Activated CD8-positive, alpha-beta T cell treated with anti-CD3 and anti-CD28 coated beads, Interleukin-2, amount 10 ng/mL, durations not matched to agents 7 days and 5 days (primary cell): ENCODE results near the gene NSMCE1. TPM values are rescaled to one million over a fixed set of nuclear protein-coding genes. Genes with fewer than 3 reads are reported as not detected.
"Not testable (repeated sequence)": the region's sequence is repeated elsewhere in the genome, so short reads cannot be mapped to it uniquely, and the experiment has no call there.

Experiments used
- ATAC-seq: fragments of 150-1000 bp; cut with Tn5 transposase; one replicate; pipeline ENCODE4 v1.10.0; 2021; ENCODE audit warnings: moderate library complexity
- CTCF ChIA-PET: fragments of 350-600 bp; sonication (Branson Sonifier 250); formaldehyde crosslinking; loops from one replicate; lab custom pipeline; 2021; ENCODE audit warnings: antibody characterized with exemption; lab: Charles Lee
- POLR2A ChIA-PET: fragments of 350-600 bp; sonication (Branson Sonifier 250); formaldehyde crosslinking; loops from one replicate; lab custom pipeline; 2021; ENCODE audit warnings: antibody characterized with exemption; lab: Charles Lee
- DNase-seq: peaks from one replicate; pipeline ENCODE4 v3.0.0-alpha.2; 2020
- H3K27ac Mint-ChIP-seq: one replicate; pipeline ENCODE4 v1.8.0; 2021; ENCODE audit warnings: mild to moderate bottlenecking, mixed read lengths
- H3K27me3 Mint-ChIP-seq: one replicate; pipeline ENCODE4 v1.8.0; 2021; ENCODE audit warnings: low read depth, mixed read lengths
- H3K36me3 Mint-ChIP-seq: one replicate; pipeline ENCODE4 v1.8.0; 2021; ENCODE audit warnings: low read depth, mixed read lengths
- H3K4me1 Mint-ChIP-seq: one replicate; pipeline ENCODE4 v1.8.0; 2021; ENCODE audit warnings: low read depth, mixed read lengths
- H3K4me3 Mint-ChIP-seq: one replicate; pipeline ENCODE4 v1.8.0; 2021; ENCODE audit warnings: mild to moderate bottlenecking, mixed read lengths
- H3K9me3 Mint-ChIP-seq: one replicate; pipeline ENCODE4 v1.8.0; 2022; ENCODE audit warnings: mixed read lengths; ENCODE audit not compliant: insufficient read depth
- total RNA-seq, 2 experiments: library from RNA; stranded (reverse); gene quantifications; one replicate each; pipeline ENCODE4 v1.2.3, GENCODE V29; 2021

Gene NSMCE1
- total RNA-seq, 2 experiments from 2014 or later, result 87.3 to 94.9 TPM

DNA sequence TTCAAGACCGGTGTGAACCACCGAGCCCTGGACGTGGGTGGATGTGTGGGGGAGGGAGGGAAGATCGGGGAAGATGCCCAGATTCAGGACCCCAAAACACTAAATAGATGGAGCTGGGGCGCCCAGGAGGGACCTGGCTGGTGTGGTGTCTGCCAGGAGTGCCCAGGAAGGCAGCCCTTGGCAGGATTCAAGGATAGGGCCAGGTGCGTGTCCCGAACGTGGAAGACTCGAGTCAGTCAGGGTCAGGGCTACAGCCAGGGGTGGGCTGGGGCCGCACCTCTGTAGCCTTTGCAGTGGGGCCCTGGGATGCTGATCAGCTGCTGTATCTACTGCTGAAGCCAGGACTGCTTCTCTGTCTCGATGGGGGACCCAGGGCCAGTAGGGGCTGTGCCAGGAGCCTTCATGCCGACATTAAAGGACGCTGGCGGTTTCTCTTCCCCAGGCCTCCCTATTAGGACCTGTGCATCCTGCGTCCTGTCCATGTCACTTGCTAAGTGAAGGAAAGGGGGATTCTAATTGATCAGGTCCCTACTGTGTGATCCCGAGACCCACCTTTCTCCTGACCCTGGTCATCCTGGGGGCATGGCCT, 52.2 kb downstream of the NSMCE1 start:
- H3K4me3 Mint-ChIP-seq, result no peak overlapping the region
- peaks cover 28% of the 10 kb centered on the region for H3K36me3 Mint-ChIP-seq
- no peaks in the 10 kb centered on the region for H3K9me3 Mint-ChIP-seq
- no peak for ATAC-seq
- DNase-seq, result no peak
- CTCF ChIA-PET, result interaction anchor here (1.3 kb wide), 1 partner anchor 19 kb away, joined by 5 read pairs; no protein-coding TSS in a partner anchor
- POLR2A ChIA-PET, result interaction anchor here (1.1 kb wide), 1 partner anchor 99 kb away, joined by 3 read pairs; no protein-coding TSS in a partner anchor
- no peaks in the 10 kb centered on the region for H3K27me3 Mint-ChIP-seq
- H3K4me1 Mint-ChIP-seq, result peaks cover 3% of the 10 kb centered on the region
- peak overlapping the region; percentile 47 for H3K27ac Mint-ChIP-seq

DNA sequence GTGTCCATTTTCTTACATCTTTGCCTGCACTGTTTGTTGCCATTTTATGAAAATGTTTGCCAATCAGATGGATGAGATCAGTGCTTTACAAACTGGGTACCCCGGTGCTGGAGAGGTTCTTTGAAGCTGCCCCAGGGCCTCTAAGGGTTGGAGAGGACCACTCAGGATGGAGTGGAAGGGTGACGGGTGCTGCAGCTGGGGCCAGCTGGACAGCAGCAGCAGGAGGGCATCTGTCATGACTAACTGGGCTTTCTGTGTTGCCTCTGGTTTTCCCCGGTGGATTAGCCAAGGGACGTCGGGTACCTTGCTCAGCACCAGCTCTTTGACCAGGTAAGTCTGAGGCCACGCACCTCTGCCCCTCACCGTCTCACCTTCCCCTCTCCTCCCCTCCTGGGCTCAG, 52.9 kb downstream of the NSMCE1 start:
- POLR2A ChIA-PET, result no interaction called here
- Mint-ChIP-seq H3K4me1 (peaks cover 9% of the 10 kb centered on the region), H3K4me3 (no peak overlapping the region), H3K36me3 (peaks cover 33% of the 10 kb centered on the region), H3K27ac (no peak overlapping the region), H3K9me3 (no peaks in the 10 kb centered on the region), H3K27me3 (no peaks in the 10 kb centered on the region)
- ATAC-seq (no peak), DNase-seq (no peak)
- CTCF ChIA-PET, result no interaction called here

DNA sequence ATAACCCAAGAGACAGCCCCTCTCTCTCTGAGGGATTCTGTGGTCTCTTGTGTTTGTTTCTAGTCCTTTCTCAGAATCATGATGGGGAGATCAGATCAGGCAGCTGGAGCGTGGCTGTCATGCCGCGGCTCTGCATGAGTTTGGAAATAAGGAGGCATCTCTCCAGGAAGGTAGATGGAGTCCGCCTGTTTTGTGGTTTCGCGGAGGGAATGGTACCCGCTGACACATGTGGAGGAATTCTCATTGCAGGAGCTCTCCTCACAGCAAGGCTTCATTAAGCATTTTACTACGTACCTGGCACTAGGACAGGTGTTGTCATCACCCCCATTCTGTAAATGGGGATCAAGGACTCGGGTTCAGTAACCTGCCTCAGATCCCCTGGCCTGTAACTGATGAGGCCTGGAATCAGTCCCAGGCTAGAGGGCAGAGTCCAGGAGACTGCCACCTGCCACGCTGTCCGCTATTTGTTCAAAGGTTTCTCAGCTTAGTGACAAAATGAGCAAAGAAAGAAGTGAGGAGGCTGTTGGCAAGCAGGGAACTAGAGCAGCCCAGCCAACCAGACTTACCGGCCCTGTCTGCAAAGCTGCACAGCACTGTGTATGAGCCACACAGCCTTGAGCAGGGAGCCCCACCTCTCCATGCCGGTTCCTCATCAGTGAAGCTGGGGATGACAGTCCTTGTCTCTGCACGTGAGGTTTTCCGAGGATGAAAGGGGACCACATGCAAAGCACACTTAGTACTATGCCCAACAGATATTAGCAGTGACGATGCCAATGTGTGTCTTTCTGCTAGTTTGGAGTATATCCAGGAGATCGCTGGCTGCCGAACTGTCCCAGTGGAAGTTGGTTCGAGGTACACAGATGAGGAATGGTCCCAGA, 54.2 kb downstream of the NSMCE1 start:
- DNase-seq (no peak), ATAC-seq (no peak)
- POLR2A ChIA-PET, result interaction anchor here (1.0 kb wide), 1 partner anchor 10 kb away, joined by 3 read pairs; no protein-coding TSS in a partner anchor
- H3K36me3 Mint-ChIP-seq, result peaks cover 35% of the 10 kb centered on the region
- H3K4me3 Mint-ChIP-seq, result no peak overlapping the region
- H3K27ac Mint-ChIP-seq, result peak overlapping the region; percentile 5
- H3K9me3 Mint-ChIP-seq, result no peaks in the 10 kb centered on the region
- H3K4me1 Mint-ChIP-seq, result peaks cover 11% of the 10 kb centered on the region
- CTCF ChIA-PET, result no interaction called here
- no peaks in the 10 kb centered on the region for H3K27me3 Mint-ChIP-seq

DNA sequence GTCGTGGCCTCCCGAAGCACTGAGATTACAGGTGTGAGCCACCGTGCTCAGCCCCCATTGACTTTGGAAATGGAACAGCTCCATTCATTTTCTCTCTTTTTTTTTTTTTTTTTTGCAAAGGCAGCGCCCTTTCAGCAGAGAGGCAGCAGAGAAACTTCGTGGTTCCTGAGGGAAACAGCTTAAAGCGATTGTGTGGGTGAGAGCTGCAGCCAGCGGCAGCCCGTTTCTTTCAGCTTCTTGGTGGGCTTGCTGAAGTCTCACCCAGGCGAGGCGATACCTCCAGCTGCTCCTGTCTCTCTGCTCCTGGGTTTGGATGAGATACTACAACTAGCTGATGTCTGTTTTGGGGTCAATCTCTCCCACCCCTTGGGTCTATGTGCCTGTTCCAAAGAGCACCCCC, 57.5 kb downstream of the NSMCE1 start:
- ATAC-seq, result peak; percentile 23
- peak overlapping the region; percentile 74 for H3K27ac Mint-ChIP-seq
- CTCF ChIA-PET, result interaction anchor here (2.5 kb wide), 1 partner anchor 32 kb away, joined by 12 read pairs; no protein-coding TSS in a partner anchor
- POLR2A ChIA-PET, result no interaction called here
- H3K4me3 Mint-ChIP-seq, result no peak overlapping the region
- H3K4me1 Mint-ChIP-seq, result peaks cover 13% of the 10 kb centered on the region
- H3K27me3 Mint-ChIP-seq, result no peaks in the 10 kb centered on the region
- H3K9me3 Mint-ChIP-seq, result no peaks in the 10 kb centered on the region
- peaks cover 38% of the 10 kb centered on the region for H3K36me3 Mint-ChIP-seq
- no peak for DNase-seq

DNA sequence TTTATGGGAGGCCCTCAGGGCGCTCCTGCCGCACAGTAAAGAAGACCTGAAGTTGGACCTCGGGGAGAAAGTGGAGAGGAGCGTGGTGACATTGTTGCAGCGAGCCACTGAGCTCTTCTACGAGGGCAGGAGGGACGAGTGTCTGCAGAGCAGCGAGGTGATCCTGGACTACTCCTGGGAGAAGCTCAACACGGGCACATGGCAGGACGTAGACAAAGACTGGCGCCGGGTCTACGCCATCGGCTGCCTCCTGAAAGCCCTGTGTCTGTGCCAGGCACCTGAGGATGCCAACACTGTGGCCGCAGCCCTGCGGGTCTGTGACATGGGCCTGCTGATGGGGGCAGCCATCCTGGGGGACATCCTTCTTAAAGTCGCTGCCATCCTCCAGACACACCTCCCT, 58.4 kb downstream of the NSMCE1 start:
- Mint-ChIP-seq H3K27me3 (no peaks in the 10 kb centered on the region), H3K4me3 (no peak overlapping the region), H3K36me3 (peaks cover 31% of the 10 kb centered on the region), H3K27ac (no peak overlapping the region), H3K4me1 (peaks cover 17% of the 10 kb centered on the region), H3K9me3 (no peaks in the 10 kb centered on the region)
- CTCF ChIA-PET, result interaction anchor here (1.9 to 2.5 kb wide), 2 partner anchors 31 to 37 kb away, joined by 8 to 12 read pairs; no protein-coding TSS in a partner anchor
- ATAC-seq (no peak), DNase-seq (no peak)
- POLR2A ChIA-PET, result no interaction called here

DNA sequence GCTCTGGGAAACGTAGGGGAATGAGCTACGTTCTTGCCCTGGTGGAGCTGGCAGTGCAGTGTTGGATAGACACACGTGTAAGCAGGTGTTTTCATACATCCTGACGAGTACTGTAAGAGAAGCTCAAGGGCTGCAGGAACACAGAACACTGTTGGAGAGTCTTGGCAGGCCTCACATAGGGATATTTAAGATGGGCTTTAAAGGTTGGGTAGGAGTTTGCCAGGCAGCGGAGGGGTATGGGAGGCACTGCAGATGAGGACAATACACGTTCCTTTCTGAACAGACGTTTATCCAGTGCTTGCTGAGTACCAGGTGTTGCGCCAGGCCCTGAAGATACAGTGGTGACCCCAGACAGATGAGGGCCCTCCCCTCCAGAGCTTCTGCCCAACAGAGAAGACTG, 59.0 kb downstream of the NSMCE1 start:
- Mint-ChIP-seq H3K27me3 (no peaks in the 10 kb centered on the region), H3K27ac (no peak overlapping the region), H3K36me3 (peaks cover 28% of the 10 kb centered on the region), H3K4me3 (no peak overlapping the region), H3K4me1 (peaks cover 20% of the 10 kb centered on the region), H3K9me3 (no peaks in the 10 kb centered on the region)
- ChIA-PET POLR2A (interaction anchor here (1.6 kb wide), 1 partner anchor 8 kb away, joined by 3 read pairs; no protein-coding TSS in a partner anchor), CTCF (interaction anchor here (0.9 to 2.5 kb wide), 3 partner anchors 16 to 36 kb away, joined by 3 to 12 read pairs (median 8); no protein-coding TSS in a partner anchor)
- ATAC-seq (no peak), DNase-seq (no peak)

DNA sequence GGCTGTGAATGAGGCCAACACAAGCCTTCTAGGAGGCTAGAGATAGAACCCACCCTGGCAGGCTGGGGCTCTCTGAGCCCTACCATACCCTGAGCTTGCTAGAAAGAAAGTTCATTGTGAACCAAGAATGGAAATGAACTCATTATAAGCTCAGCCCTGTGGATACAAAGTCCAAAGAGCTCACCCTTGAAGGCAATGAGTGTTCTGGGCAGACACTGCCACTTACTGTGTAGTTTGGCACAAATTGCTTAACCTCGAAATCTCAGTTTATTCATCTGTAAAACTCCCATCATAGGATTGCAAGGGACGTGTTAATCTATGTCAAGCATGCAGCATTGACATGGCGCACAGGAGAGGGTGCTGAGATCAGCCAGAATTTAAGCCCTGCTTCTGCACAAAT, 59.8 kb downstream of the NSMCE1 start:
- POLR2A ChIA-PET, result interaction anchor here (1.6 kb wide), 1 partner anchor 9 kb away, joined by 3 read pairs; no protein-coding TSS in a partner anchor
- DNase-seq, result no peak
- ATAC-seq, result no peak
- Mint-ChIP-seq H3K4me3 (no peak overlapping the region), H3K27me3 (no peaks in the 10 kb centered on the region), H3K27ac (no peak overlapping the region), H3K9me3 (no peaks in the 10 kb centered on the region), H3K36me3 (peaks cover 31% of the 10 kb centered on the region), H3K4me1 (peaks cover 27% of the 10 kb centered on the region)
- CTCF ChIA-PET, result interaction anchor here (0.9 to 1.9 kb wide), 2 partner anchors 17 to 35 kb away, joined by 3 to 8 read pairs; no protein-coding TSS in a partner anchor

DNA sequence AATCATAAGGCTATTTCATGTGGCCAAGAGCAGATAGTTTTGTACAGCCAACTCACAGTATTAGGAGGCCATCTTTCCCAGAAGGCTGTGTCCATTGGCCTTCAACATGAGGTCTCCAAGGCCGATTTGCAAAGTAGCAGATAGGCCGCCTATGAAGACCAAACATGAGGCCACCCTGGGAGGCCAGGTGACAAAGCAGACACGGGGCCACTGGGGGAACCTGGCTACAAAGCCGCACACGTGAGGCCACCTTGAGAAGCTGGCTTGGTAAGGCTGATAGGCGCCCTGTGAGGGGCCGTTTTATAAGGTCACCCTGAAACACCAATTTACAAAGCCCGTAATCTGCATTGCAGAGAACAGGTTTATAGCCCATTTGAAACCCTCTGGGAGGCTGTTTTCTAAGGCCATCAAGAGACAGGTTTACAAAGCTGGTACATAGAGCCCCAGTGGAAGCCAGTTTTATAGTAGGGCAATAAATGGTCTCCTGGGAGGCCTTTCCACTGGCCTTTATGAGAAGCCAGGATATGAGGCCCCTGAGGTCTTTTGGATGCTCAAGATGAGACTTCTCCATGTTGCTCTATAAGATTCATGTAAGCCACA, 60.4 kb downstream of the NSMCE1 start:
- peaks cover 27% of the 10 kb centered on the region for H3K36me3 Mint-ChIP-seq
- H3K27me3 Mint-ChIP-seq, result no peaks in the 10 kb centered on the region

DNA sequence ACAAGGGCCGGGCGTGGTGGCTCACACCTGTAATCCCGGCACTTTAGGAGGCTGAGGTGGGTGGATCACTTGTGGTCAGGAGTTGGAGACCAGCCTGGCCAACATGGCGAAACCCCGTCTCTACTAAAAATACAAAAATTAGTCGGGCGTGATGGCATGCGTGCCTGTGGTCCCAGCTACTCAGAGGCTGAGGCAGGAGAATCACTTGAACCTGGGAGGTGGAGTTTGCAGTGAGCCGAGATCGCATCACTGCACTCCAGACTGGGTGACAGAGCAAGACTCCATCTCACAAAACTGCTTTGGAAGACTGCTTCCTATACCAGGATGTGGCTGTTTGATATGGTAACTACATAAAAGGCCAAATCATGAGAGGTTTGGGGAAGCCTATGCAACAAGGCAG, 61.5 kb downstream of the NSMCE1 start:
- ChIA-PET CTCF (interaction anchor here (1.3 kb wide), 1 partner anchor 27 kb away, joined by 4 read pairs; no protein-coding TSS in a partner anchor), POLR2A (interaction anchor here (0.5 kb wide), 1 partner anchor 405 kb away, joined by 3 read pairs; no protein-coding TSS in a partner anchor)
- H3K4me3 Mint-ChIP-seq, H3K9me3 Mint-ChIP-seq, H3K27ac Mint-ChIP-seq, ATAC-seq, DNase-seq, H3K27me3 Mint-ChIP-seq: not testable (repeated sequence)
- H3K4me1 Mint-ChIP-seq, result peaks cover 35% of the 10 kb centered on the region
- H3K36me3 Mint-ChIP-seq, result peaks cover 21% of the 10 kb centered on the region

More for the DNA sequence above, 60.4 kb downstream of the NSMCE1 start:
- Mint-ChIP-seq H3K27ac (no peak overlapping the region), H3K9me3 (no peaks in the 10 kb centered on the region), H3K4me1 (peaks cover 28% of the 10 kb centered on the region), H3K4me3 (no peak overlapping the region)
- ChIA-PET CTCF (interaction anchor here (1.3 to 1.9 kb wide), 2 partner anchors 29 to 35 kb away, joined by 4 to 8 read pairs; no protein-coding TSS in a partner anchor), POLR2A (interaction anchor here (1.6 kb wide), 1 partner anchor 9 kb away, joined by 3 read pairs; no protein-coding TSS in a partner anchor)
- DNase-seq, result no peak
- ATAC-seq, result no peak

DNA sequence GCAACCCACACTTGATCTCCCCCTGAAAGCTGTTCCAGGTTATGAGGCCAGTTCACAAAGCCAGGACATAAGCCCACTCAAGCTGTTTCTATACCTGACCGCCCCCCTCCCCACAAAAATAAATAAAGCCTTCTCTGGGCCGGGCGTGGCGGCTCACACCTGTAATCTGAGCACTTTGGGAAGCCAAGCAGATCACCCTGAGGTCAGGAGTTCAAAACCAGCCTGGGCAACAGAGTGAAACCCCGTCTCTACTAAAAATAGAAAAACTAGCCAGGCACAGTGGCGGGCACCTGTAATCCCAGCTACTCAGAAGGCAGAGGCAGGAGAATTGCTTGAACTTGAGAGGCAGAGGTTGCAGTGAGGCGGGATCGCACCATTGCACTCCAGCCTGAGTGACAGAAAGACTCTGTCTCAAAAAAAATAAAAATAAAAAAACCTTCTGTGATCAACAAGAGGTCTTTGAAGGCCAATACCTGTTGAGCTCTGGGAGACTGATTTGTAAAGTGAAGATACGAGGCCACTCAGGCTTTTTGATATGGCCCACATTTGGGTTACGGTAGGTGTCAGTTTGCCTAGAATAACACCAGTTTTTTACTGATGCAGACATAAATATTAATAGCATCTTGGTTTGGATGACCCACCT, 63.0 kb downstream of the NSMCE1 start:
- CTCF ChIA-PET, result interaction anchor here (1.0 to 3.7 kb wide), 4 partner anchors 26 to 162 kb away, joined by 3 to 43 read pairs (median 18); no protein-coding TSS in a partner anchor
- DNase-seq (no peak), ATAC-seq (no peak)
- Mint-ChIP-seq H3K4me3 (no peak overlapping the region), H3K4me1 (peaks cover 42% of the 10 kb centered on the region), H3K27me3 (no peaks in the 10 kb centered on the region), H3K9me3 (no peaks in the 10 kb centered on the region), H3K27ac (peak overlapping the region; percentile 11), H3K36me3 (peaks cover 19% of the 10 kb centered on the region)
- POLR2A ChIA-PET, result interaction anchor here (1.2 kb wide), 1 partner anchor 32 kb away, joined by 4 read pairs; no protein-coding TSS in a partner anchor
